Stimulated activated CD4-positive, alpha-beta T cell treated with anti-CD3 and anti-CD28 coated beads, Interleukin-4, amount 100 ng/mL, for 24 hours (primary cell): ENCODE measurements around the gene SMIM28.
"Not testable (repeated sequence)": the region's sequence is repeated elsewhere in the genome, so short reads cannot be mapped to it uniquely, and the experiment has no call there.

Source experiments
- DNase-seq: peaks from one replicate; pipeline ENCODE4 v3.0.0-alpha.2; 2020

Gene SMIM28

DNA sequence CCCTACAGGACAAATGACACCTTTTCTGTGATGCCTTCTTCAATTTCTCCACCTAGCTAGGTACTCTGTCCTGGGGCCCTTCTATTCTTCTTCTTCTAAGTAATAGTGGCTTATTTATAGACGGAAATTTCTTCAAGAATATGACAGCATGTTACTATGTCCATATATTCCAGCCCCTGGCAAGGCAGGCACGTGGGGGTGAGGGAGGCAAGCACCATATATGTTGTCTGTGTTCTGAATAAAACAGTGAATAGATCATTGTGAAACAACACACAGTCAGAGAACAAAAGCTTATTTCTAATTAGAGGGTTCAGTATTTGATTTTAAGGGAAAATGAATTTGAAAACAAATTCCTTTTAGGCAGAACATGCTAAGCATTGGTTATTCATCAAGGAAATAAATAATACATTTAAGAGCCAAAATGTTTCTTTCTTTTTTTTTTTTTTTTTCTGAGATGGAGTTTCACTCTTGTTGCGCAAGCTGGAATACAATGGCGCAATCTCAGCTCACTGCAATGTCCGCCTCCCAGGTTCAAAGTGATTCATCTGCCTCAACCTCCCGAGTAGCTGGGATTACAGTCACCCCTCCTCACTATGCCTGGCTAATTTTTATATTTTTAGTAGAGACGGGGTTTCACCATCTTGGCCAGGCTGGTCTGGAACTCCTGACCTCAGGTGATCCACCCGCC, 32.5 kb downstream of the SMIM28 start:
- DNase-seq, result no peak

DNA sequence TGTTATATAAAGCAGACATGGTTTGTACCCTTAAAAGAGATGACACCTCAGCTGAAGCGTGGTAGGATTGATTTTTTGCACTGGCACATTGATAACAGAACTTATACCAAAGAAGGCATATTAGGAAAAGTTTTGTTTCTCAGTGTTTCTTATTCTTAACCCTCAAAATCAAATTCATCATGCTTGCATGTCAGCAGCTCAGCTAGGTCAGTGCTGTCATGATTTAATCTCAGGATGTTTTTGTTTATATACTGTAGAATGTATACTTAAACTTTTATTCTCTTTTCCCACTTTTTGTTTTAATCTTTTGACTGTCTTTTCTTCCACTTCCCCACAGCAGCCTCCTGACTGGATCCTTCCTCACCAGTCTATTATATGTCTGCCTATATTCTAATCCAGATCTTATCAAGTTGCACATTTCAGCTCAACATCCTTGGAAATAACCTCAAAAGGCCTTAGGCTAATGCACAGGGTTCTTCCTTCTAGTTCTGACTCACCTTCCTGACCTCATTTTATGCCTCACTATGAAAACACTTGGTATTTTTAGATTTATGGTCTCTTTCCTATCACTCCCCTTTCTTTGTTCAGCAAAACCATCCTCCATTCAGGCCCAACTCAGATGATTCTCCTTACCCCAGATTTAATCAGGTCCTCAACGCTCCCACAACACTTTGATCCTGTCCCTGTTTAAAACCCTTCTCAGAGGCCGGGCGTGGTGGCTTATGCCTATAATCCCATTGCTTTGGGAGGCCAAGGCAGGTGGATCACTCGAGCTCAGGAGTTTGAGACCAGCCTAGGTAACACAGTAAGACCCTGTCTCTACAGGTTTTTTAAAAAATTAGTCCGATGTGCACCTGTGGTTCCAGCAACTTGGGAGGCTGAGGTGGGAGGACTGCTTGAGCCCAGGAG, 33.5 kb downstream of the SMIM28 start:
- DNase-seq, result no peak

GRCh38 chr6:138415125-138415524, 37.4 kb downstream of the SMIM28 start:
- no peak for DNase-seq

DNA sequence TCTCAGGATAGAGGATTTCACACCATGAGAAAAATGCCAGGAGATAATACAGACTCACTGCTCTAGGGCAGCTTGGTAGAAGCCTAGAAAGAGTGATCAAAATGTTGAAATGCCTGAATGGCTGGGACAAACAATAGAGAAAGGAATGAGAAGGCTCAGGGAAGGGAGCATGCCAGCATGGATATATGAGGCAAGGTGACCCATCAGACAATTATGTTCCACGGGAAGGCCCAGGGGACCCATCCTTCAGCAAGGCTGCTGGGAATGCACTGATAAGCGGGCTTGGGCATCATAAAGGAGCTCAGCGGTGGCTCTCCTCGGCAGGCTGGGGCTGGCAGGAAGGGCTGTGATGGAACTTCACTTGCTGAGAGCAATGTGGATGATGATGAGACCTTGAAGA, 38.5 kb downstream of the SMIM28 start:
- DNase-seq, result no peak

DNA sequence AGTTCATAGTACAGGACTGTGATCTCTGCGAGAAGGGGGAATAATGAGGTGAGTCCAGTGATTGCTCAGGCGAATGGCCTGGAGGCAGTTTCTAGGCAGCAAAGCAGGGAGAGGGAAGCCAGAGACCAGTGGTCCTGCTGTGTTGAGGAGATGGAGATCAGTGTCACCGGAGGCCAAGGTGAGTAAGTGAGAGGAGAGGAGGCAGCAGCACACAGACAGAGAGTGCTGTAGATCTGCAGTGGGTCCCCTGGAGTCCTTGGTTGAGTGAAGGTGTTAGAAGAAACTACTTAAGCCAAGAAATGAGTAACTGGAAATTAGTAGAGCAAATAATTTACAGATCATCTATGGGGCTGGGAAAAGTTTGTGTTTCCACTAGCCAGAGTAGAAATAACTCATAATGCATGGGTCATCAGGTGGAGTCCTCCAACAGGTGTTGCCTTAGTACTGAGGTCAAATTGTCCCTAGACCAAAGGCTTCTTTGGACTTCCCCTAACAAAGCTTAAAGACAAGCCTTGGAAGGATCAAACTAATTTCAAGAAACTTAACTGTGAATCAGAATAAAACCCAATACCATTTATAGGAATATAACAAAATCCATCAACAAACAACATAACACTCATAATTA, 39.9 kb downstream of the SMIM28 start:
- no peak for DNase-seq

- DNase-seq, result no peak
Observed at GRCh38 chr6:138418118-138418742, 40.5 kb downstream of the SMIM28 start.

GRCh38 chr6:138419766-138420165, 42.1 kb downstream of the SMIM28 start:
- DNase-seq, result no peak

DNA sequence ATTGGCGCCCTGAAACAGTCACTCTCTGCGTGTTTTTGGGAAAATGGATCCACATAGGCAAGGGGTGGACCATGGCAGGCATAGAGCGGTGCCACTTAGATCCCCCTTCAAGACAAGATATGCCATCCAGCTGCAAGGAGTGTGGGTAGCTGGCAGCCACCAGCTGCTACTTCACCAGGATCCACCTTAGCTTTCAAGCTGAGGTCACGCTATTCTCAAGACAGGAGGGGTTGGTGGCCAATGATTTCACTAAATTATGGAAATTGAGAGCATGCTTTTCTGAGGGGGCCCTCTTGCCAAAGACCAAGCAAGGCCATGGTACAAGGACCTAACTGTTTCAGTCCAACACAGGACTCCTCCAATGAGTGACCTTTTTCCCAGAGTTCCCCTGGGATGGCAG, 42.7 kb downstream of the SMIM28 start:
- no peak for DNase-seq

DNA sequence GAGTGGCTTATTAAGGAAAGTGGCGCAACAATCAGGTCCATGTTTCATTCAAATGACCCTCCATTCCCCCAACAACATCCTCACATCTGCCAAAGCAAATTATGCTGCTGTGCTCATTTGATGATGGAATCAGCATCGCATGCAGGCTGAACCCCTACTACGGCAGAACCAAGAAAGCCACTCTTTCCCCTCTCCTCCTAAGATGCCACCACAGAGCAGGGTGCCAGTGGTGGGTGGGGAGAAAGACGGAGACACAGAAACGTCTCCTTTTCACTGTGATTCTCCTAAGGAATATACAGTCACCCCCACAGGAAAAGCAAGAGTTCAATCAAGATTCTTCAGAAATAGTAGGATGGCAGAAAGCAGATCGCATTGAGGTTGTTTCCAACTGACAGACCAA, 43.4 kb downstream of the SMIM28 start:
- no peak for DNase-seq

DNA sequence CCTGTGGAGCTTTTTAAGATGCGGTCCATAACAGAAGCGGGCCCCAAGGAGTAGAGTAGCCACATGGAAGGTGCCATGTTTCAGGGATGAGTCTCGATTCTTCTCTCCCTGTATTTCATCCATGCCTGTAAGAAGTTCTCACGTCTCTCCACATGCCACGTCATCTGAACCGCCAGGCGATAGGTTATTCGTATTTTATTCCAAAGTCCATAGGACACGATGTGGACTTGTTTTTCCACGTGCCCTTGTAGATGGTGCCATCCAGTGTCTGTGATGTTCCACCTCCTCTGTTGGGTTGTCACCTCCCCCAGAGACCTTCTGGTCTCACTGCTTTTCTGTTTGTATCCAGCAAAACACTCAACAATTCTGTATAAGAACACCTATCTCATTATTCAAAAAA, 43.9 kb downstream of the SMIM28 start:
- DNase-seq, result no peak

- DNase-seq, result no peak
Observed at GRCh38 chr6:138422861-138423260, 45.2 kb downstream of the SMIM28 start.

DNA sequence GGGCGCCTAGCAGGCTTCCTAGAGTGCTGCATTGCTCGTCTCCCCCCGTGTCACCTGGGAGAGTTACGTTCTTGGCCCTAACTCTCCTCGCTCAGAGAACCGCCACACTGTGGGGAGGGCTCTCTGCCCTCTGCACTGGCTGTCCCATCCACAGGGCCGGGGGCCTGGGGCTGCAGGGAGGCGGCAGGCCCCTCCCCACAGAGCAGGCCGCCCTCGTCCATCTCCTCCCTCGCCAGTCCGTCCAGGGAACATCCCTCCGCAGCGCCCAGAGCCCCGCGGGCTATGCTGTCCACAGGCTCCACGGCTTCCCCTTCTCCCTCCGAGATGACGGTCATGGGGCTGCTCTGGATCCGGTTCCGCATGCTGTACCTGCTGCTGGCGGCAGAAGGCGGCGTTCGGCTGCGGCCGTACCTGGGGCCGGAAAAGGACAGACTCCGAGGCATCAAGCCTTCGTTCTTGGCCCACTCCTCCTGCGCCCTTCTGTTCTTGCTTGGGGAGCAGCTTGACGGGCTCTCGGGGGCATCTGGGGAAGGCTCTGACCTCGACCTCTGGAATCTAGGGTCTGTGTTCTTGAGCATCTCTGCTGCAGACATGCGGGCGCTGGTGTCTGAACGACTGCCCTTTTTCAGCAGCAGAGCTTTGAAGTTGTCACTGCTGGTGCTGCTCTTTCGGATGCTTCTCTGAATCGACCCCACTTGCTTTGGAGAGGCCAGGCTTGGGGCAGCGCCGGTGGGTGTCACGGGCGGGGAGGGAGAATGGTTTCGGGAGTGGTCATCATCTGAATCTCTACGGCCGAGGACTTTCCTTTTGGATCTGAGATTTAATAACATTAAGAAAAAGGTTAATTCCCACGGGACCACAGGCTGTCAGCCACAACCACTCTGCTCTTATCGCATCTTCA, 46.5 kb downstream of the SMIM28 start:
- no peak for DNase-seq

DNA sequence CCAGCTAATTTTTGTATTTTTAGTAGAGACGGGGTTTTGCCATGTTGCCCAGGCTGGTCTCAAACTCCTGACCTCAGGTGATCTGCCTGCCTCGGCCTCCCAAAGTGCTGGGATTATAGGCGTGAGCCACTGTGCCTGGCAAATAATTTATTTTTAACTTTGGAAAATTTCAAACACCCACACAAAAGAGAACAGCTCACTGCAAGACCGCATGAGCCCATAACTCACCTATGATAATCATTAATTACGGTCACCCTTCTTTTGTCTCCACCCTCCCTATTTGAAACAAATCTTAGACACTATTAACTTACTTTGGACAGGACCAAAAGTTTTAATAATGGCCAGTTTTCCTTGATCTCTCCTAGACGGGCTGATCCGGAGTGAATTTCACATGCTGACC, 47.6 kb downstream of the SMIM28 start:
- DNase-seq, result not testable (repeated sequence)

GRCh38 chr6:138426500-138427123, 48.9 kb downstream of the SMIM28 start:
- DNase-seq, result no peak

DNA sequence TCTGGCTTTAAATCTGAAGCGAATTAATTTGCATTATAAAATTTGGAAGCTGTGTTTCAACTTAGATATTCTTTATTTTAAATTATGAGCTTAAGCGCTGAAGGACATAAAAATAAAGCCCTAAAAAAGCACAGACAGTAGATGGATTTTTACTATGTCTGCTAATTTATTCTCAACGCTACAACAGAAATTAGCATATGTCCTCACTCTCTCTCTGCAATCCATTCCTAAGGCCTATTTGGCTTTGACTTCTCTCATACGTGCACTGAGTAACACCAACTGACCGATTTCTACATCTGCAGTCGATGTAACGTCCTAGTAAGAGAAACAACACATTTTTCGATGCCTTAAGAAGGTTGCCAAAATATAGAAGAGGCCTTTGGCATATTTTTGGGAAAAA, 50.0 kb downstream of the SMIM28 start:
- no peak for DNase-seq

- no peak for DNase-seq
Observed at GRCh38 chr6:138428944-138429598, 51.4 kb downstream of the SMIM28 start.

DNA sequence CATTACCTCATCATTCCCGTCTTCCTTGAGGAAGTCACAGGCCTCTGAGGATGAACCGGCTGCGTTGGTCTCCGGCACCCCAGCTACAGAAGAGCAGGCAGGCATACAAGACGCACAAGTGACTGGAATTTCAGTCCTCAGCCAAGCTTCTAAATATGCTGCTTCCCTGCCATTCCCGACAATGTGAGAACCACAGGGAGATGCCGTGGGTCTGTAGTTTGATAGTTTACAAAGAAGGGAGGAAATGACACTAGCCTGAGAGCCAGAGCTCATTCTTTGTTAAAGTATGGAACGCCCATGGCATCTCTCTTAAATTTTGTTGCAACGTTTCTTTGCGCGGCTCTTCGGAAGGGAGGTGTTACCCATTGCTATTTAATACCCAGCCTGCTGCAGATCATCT, 52.1 kb downstream of the SMIM28 start:
- DNase-seq, result no peak

GRCh38 chr6:138430361-138431145, 52.8 kb downstream of the SMIM28 start:
- DNase-seq, result no peak

- no peak for DNase-seq
Observed at GRCh38 chr6:138431256-138432062, 53.8 kb downstream of the SMIM28 start.

GRCh38 chr6:138432063-138432356, 54.3 kb downstream of the SMIM28 start:
- DNase-seq, result no peak
